GM21529 (cell line): Measurements from ENCODE around the gene MPST.

Experiments used
- ATAC-seq: cut with Tn5 transposase; IDR thresholded peaks from one replicate; pipeline ENCODE4 v1.9.1; 2021; ENCODE audit not compliant: unreplicated experiment

MPST gene

DNA sequence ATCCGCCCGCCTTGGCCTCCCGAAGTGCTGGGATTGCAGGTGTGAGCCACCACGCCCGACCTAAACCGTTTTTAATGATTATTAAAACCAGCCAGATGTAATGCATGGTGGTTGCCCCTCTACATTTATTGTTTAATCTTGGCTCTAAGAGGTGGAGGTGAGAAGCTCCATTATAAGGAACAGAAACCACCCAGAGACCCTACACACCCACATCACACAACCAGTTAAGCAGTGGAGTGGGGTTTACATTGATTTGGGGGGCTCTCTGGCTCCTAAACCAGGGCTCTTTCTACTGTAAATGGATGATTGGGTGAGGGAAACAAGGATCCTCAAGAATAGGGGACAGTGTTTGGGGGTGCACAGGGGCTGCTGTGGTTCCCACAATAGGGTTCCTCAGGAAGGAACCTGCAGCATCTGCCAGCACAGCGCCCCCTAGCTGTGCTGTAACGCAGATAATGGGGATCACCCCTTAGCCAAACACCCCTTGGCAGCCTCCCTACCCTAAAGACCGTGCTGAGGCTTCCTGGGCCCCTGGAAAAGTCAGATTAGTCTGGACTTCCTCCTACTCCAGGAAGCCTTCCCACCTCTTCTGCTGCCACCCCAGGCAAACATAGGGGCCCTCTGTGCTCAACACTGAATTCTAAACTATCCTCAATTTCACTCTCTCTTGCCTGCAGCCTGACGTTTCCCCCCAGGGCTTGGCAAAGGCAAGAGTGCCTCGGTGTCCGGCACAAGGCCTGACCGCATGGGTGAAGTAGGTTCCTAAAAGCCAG, 2.4 kb downstream of the MPST start:
- ATAC-seq, result no peak

DNA sequence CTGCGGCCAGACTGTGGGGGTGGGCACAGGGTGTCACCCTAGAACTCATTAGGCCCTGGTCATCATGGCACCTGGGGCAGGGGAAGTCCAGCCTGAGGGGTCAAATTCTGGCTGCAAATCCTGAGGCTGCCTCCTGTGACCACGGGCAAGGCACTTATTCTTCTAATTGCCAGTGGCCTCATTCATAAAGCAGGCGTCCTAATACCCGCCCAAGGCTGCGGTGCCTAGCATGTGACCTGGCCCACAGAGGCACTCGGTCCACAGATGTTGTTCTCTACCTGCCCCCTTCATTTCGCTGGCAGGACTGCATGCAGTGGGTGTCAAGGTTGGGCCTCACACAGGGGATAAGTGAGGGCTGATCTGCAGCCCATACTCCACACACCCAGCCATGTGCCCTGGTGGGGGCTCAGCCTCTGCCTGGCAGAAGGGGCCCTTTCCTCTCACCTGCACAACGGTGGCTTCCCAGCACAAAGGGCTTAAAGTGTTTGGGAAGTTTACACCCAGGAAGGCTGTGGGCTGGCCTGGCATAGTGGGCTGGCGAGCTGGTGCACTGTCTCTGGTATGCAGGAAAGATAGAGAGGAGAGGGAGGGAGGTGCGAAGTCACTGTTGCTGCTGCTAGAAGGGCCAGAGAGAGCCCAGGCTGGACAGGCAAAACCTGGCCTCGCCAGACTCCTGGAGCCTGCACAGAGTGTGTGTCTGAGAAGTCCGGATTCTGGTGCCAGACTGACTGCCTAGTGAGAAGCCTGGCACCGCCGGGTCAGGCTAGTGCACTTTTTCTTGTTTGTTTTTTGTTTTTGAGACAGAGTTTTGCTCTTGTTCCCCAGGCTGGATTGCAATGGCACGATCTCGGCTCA, 3.2 kb downstream of the MPST start:
- no peak for ATAC-seq

DNA sequence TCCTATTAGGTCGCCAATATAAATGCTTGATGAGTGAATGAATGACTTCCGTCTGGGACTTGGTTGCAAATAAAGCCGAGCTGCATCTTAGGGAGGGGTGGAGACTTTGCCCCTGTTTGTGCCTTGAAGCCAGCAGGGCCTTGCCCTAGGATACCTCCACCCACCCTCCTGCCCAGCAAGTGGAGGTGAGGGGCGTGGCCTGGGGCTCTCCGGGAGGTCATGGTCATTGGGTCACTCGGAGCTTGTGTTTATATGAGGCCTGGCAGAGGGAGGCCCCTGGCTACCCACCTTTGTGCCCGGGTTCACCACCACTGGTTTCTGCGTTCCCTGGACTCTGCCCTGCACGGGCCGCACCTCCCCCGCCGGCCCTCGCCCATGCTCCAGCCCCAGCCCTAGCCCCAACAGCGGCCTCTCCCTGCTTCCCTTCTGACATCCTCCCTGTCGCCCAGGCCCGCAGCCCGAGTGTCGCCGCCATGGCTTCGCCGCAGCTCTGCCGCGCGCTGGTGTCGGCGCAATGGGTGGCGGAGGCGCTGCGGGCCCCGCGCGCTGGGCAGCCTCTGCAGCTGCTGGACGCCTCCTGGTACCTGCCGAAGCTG, 4.3 kb downstream of the MPST start:
- ATAC-seq, result no peak

DNA sequence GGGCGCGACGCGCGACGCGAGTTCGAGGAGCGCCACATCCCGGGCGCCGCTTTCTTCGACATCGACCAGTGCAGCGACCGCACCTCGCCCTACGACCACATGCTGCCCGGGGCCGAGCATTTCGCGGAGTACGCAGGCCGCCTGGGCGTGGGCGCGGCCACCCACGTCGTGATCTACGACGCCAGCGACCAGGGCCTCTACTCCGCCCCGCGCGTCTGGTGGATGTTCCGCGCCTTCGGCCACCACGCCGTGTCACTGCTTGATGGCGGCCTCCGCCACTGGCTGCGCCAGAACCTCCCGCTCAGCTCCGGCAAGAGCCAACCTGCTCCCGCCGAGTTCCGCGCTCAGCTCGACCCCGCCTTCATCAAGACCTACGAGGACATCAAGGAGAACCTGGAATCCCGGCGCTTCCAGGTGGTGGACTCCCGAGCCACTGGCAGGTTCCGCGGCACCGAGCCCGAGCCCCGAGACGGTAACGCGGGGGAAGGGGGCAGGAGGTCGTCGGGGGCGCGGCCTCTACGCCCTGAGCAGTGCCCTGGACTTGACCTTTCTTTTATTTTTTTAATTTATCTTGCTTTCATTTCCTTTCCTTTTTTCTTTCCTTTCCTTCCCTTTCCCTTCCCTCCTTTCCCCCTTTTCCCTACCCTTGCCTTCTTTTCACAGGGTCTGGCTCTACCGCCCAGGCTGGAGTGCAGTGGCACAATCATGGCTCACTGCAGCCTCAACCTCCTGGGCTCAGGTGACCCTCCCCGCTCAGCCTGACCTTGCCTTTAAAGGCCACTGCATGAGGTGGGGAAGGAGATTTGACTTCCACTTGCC, 5.0 kb downstream of the MPST start:
- no peak for ATAC-seq

DNA sequence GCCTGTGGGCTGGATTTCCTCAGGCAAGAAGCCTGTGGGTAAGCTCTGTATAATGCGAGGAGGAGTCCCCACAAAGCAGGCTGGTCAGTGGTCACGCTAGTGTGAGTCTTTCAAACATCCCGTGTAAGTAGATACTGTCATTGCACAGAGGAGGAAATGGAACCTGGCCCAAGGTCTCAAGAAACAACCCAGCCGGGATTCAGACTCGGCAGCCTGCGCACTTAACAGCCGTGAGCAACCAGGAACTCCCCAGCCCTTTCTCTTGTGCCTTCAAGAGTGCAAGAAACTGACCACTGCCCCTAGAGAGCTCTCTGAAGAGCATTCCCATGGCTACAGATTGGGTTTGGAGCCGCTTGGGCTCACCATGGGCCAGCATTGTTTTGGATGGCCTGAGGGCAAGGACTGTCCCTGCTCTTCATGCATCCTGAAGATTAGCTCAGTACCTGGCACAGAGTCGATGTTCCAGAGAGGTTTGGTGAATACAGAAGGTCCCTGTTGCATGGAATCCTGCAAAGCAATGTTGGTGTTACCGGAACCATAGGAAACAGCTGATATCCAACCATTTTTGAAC, 6.0 kb downstream of the MPST start:
- no peak for ATAC-seq

DNA sequence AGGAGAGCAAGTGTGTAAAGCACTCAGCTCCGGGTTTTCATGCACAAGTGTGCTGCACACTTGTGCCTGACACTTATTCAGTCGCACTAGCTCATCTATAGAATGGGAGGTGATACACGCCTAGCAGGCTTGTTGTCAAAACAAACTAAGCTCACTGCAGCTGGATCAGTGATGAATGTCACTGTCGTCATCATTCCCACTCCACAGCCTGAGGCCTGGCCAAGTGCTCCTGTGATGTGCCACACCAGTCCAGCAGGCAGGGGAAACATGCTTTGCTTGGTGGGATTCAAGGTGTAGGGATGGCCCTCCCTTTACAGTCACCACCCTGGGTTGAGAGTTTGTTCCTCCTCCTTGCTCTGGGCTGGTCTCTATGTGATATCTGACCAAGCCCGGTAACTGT, 6.8 kb downstream of the MPST start:
- no peak for ATAC-seq

DNA sequence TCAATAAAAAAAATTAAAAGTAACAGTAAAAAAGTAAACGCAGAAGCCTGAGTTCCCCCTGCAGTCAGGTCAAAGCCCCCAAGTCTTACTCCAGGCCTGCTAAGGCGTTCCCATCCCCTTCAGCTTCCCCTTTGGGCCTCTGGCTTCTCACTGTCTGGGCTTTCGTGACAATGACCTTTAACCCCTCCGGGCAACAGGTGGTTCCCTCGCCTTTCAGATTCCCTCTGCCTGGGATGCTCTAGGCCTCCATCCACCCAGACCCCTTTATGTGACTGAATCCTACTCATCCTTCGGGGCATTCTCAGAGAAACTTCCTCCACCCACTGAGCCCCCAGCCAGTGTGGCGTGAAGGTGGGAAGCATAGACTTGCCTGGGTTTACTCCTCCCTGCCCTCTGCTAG, 8.0 kb downstream of the MPST start:
- no peak for ATAC-seq

DNA sequence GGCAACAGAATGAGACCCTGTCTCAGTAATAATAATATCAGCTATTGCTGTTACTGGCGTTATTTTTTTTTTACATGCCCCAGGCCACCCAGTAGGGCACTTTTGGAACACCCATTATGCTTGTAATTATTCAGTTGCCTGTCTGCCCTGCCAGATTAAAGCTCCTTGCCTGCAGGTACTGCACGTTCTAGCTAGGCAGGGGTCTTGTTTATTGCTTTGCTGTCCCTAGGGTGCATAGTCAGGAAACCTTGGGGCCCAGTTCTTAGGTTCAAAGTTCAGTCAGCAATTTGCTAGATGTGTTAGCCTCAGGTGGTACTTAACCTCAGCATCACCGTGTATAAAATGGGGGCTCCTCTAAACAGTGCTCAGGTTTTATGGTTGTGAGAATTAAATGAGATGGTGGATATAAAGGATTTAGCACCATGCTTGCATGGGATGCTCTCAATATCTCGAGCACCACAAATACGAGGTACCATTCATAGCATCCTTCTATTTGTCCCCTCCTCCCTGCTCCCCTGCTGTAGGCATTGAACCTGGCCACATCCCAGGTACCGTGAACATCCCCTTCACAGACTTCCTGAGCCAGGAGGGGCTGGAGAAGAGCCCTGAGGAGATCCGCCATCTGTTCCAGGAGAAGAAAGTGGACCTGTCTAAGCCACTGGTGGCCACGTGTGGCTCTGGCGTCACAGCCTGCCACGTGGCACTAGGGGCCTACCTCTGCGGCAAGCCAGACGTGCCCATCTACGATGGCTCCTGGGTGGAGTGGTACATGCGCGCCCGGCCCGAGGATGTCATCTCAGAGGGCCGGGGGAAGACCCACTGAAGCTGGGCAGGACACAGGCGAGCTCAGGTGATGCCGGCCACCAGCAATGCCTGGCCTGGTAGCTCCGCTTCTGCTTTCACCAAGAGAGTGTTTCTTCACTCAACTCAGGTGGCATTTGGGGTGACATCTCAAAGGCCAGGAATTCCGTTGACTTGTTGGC, 9.4 kb downstream of the MPST start:
- no peak for ATAC-seq

DNA sequence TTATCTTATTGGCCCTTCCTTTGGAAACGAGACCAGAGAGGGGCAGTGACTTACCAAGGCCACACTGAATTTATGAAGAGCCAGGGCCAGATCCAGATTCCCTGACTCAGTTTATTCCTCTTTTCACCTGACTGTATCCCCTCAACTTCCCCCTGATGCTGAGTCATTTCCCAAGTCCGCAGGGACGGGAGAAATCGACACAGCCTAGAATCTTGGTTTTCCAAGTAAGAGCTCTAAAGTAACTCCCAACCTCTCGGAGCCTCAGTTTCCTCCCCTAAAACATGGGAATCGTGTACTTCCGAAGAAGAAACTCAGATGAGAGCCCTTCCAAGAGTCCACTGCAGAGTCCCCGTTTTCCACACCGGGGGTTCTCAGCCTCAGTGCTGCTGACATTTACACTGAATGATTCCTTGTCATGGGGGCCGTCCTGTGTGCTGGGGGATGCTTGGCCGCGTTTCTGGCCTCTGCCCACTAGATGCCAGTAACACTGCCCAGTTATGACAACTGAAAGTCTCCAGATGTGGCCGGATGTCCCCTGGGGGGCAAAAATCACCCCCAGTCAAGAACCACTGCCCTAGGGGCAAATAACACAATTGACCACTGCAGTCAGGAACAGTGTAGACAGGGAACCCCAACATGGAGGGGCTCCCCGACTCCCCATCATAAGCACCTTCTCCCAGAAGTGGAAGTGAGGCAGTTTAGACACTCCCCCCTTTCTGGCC, 11.2 kb downstream of the MPST start:
- ATAC-seq, result no peak

DNA sequence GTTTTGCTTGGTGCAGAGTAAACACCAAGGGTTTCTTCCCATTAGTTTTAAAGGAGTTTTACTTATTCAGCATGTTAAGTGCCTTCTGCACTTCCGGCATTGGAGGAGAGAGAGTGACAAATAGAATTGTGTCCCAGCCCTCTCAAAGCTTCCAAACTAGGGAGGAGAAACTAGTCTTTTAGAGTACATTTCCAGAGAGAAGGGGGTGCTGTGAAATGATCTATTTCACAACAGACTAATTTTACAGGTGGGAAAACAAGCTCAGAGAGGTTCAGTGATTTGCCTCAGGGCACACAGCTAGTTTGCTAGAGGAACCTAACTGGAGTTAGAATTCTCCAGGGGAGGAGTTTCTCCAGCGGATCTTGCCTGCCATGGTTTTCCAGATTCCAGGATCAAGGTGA, 12.6 kb downstream of the MPST start:
- no peak for ATAC-seq

DNA sequence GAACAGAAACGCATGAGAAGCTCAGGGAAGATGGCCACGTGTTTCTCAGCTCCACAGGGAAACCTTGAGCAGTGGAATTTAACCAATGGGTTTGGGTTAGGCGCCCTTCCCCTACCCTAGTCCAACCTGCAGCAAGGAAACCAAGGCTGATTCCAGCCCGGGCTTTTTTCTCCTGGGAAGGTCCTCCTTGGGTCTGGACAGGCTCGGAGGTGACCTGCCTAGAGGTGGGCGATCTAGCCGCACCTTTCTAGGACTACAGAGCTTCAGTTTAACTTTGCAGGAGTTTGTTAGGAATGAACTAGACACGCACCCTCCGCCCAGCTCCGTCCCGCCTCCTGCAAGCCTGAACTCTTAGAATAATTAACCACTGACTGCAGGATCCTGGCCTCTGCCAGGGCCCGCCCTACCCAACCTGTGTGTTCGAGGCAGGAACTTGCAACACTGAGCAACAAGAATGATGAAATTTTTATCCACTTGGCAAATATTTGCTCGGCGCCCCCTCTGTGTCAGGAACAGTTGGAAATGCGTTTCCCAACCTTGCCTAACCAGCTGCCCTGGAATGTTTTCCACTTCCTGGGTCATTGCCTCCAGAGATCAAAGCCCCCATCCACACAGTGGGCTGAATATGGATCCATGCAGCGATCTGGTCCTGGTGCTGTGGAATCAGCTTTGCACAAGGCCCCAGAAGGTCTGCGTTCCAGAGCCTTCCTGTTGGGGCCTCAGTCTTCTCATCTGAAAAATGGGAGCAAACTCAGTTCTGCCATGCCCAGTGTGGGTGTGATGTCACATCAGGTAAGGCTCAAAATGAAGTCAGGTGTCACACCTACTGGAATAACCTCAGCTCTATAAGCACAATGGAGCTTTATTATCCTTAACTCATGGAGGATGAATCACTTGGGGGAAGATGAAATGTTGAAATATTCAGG, 13.3 kb downstream of the MPST start:
- ATAC-seq, result no peak

DNA sequence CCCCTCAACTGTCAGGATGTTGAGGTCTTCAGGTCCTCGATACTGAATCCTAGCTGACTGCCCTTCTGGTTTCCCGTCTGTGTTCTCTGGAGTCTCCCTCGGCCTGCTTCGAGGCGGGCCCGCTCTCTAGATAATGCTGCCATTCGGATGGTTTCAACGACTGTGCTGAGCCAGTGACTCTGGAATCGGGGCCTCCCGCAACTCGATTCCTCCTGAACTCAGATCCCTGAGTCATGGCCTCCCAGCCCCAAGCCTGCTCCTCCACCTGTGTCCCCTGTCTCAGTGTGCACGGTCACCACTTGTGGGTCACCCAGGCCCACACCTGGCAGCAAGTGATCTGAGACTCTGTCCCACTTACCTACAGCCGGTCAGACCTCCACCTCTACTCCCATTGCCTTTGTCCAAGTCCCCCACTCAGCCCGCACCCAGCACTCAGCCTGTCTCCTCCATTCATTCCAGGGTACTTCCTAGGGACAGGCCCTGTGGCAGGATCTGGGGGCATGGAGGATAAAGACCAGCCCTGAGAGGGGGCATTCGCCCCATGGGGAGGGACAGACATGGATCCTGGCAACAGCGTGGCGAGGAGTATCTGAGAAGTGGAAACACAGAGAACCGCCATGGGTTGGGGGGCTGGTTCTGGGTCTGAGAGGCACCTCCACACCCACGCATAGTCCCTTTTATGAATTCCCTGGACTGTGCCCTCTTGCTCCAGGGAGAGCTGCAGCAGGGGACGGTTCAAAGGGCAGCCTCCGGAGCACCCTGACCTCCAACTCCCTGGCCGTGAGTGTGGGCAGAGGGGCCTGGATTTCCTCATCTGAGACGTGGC, 14.3 kb downstream of the MPST start:
- no peak for ATAC-seq

DNA sequence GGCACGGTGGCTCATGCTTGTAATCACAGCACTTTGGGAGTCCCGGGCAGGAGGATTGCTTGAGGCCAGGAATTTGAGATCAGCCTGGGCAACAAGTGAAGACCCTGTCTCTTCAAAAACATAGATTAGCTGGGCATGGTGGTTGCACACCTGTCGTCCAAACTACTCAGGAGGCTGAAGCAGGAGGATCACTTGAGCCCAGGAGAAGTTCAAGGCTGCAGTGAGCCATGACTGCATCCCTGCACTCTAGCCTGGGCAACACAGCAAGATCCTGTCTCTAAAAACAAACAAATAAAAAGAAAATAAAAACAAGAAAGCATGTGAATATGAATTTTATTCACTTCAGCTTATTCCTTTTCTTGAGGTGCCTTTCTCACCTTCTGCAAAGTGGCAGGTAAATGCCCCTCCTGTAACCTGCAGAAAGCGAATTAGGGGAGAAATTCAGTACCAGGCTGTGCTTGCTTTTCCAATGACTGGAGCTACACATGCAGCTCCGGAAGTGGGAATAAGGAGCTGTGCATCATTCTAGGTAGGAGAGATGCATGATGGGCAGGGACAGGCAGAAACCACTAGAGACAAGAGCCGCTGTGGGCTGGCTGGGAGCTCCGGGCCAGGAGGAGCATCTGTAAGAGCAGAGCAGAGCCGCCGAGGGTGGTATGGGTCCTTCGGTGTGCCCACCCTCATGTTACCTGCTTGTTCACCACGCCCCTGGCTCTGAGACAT, 17.3 kb downstream of the MPST start:
- ATAC-seq, result no peak

DNA sequence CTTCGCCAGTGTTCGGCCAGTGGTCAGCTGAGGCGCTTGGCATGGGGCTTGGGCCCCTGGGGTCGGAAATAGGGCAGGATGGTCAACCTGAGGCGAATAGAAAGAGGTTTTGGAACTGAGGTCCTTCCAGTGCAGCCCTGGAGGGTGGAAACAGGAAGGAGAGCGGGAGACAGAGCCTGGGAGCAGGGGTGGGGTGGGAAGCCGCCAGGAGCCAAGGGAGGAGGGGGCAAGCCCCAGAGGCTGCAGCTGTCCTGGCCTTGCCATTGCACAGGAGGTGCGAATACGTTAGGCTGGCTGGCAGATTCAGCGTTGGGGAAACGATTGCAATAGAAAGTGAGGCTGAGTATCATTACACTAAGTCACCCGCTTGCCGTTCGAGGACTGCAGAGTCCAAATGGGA, 18.1 kb downstream of the MPST start:
- no peak for ATAC-seq

DNA sequence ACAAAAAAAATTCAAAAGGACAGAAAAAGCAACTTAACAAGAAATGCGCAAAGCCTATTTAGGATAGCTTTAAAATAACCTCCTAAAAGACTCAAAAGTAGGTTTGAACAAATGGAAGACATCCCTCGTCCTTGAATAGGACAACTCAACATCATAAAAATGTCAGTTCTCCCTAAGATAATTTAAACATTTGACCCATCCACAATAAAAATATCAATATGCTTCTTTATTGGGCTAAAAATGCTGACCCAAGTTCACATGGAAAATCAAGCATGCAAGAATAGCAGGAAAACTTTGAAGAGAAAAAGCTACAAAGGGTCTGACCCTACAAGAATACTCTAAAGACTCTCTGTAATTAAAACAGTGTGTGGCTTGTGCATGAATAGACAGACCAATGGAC, 19.9 kb downstream of the MPST start:
- no peak for ATAC-seq

DNA sequence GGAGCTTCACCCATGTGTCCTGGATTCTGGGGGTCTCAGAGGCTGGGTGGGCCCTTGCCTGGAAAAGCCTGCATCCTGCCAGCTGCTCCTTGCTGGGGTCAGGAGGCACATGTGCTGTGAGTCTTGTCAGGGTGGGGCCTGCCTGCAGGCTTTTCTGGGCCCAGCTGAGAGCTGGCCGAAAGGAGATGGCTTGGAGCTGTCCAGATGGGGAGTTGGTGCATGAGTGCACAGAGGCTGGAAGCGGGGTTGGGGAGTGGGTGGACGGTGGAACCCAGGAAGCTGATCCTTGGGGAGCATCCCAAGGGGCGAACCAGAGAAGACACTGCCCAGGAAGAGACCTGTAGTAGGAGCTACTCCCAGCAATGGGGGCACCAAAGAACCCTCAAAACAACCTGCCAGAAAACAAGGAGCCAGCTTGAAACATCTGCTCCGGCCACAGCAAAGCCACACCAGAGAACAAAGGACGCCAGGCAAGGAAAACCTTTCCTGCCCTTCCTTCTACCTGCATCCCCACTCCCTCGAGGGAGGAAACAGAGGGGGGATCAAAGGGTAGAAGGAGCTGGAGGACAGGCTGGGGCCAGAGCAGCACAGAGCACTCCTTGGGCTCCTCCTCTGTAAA, 23.8 kb downstream of the MPST start:
- ATAC-seq, result no peak
